ENCODE data around the gene TMPRSS9.
"Not testable (repeated sequence)": the region's sequence is repeated elsewhere in the genome, so short reads cannot be mapped to it uniquely, and the experiment has no call there.

TMPRSS9 gene

DNA sequence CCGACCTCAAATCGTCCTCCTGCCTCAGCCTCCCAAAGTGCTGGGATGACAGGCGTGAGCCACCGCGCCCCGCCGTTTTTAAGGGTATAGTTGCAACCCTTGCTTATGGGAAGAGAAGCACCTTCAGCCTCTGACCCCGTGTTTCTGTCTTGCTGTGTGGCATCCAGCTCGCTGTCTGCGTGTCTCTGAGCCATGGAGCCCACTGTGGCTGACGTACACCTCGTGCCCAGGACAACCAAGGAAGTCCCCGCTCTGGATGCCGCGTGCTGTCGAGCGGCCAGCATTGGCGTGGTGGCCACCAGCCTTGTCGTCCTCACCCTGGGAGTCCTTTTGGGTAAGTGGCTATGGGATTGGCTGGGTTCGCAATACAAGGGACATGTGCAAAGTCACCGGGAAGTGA, 29.5 kb downstream of the TMPRSS9 start:
- 93% methylated on average over 20 of the region's 21 CpGs for WGBS (ENCODE audit: insufficient coverage)
- POLR2A ChIA-PET: interaction anchor here (1.3 kb wide), 1 partner anchor 64 kb away, joined by 7 read pairs; no protein-coding TSS in a partner anchor

DNA sequence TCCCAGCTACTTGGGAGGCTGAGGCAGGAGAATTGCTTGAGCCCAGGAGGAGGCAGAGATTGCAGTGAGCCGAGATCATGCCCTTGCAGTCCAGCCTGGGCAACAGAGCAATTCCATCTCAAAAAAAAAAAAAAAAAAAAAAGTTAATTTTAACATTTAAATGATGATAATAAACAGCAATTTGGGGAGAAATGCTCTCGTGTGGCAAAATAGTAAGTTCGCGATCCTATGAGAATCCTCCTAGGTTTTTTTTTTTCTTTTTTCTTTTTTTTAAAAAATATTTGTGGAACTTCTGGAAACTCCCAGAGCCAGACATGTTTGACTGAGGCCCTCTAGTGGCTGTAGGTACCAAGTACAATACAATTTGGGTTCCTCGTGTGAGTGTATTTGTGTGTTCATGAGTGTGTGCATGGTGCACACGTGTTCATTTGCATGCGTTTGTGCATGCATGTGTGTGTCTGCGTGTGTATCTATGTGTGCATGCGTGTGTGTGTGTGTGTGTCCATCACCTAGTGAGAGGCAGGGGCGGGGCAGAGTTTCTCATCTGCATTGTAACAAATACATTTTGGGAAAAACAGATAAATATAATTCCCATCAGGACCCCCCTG, 31.2 kb downstream of the TMPRSS9 start:
- H3K27ac ChIP-seq (ENCODE audit: insufficient read depth in 1 of 2, low read depth in 1 of 2, low read length in 2 of 2, poor library complexity in 1 of 2, severe bottlenecking in 2 of 2): no peak overlapping the region
- ChIA-PET POLR2A (interaction anchor here (0.6 to 1.3 kb wide), 3 partner anchors 13 to 58 kb away, joined by 3 to 6 read pairs (median 3); no protein-coding TSS in a partner anchor), CTCF (interaction anchor here (0.7 to 3.0 kb wide), 14 partner anchors 10 to 152 kb away, joined by 3 to 12 read pairs (median 4); no protein-coding TSS in a partner anchor)
- no peaks in the 10 kb centered on the region for H3K9me3 ChIP-seq (ENCODE audit: control extremely low read depth in 1 of 5, control insufficient read depth in 4 of 5, insufficient read depth in 2 of 5, low read depth in 1 of 5, low read length in 4 of 5)
- H3K4me3 ChIP-seq (ENCODE audit: control insufficient read depth in 1 of 7, extremely low read depth in 1 of 7, insufficient read depth in 4 of 7, low read depth in 2 of 7, low read length in 6 of 7): no peak overlapping the region
- H3K36me3 ChIP-seq (ENCODE audit: control insufficient read depth in 4 of 4, insufficient read depth in 4 of 4, low read length in 3 of 4): no peaks in the 10 kb centered on the region
- H3K4me1 ChIP-seq (ENCODE audit: control extremely low read depth in 1 of 4, control insufficient read depth in 4 of 4, insufficient read depth in 4 of 4, low read length in 3 of 4): peaks cover 0 to 20% (median 14%) of the 10 kb centered on the region in 4 experiments
- no peaks in the 10 kb centered on the region for H3K27me3 ChIP-seq (replicated peaks in 2 of 5; ENCODE audit: control insufficient read depth in 4 of 5, insufficient read depth in 5 of 5, low read length in 4 of 5)
- DNase-seq: peak; percentile 63 to 87 (median 84)
- WGBS (ENCODE audit: insufficient coverage): no CpG with 5 or more reads among the region's 10 CpGs

More for the DNA sequence above, 29.5 kb downstream of the TMPRSS9 start:
- CTCF ChIA-PET: interaction anchor here (1.1 to 1.3 kb wide), 2 partner anchors 34 to 56 kb away, joined by 3 read pairs; no protein-coding TSS in a partner anchor
- H3K4me3 ChIP-seq (ENCODE audit: control insufficient read depth in 1 of 7, extremely low read depth in 1 of 7, insufficient read depth in 4 of 7, low read depth in 2 of 7, low read length in 6 of 7): no peak overlapping the region
- no peak for DNase-seq
- no peak overlapping the region for H3K27ac ChIP-seq (ENCODE audit: insufficient read depth in 1 of 2, low read depth in 1 of 2, low read length in 2 of 2, poor library complexity in 1 of 2, severe bottlenecking in 2 of 2)
- H3K4me1 ChIP-seq (ENCODE audit: control extremely low read depth in 1 of 4, control insufficient read depth in 4 of 4, insufficient read depth in 4 of 4, low read length in 3 of 4): peaks cover 0 to 23% (median 12%) of the 10 kb centered on the region in 4 experiments
- no peaks in the 10 kb centered on the region for H3K9me3 ChIP-seq (ENCODE audit: control extremely low read depth in 1 of 5, control insufficient read depth in 4 of 5, insufficient read depth in 2 of 5, low read depth in 1 of 5, low read length in 4 of 5)
- no peaks in the 10 kb centered on the region for H3K36me3 ChIP-seq (ENCODE audit: control insufficient read depth in 4 of 4, insufficient read depth in 4 of 4, low read length in 3 of 4)
- H3K27me3 ChIP-seq (replicated peaks in 2 of 5; ENCODE audit: control insufficient read depth in 4 of 5, insufficient read depth in 5 of 5, low read length in 4 of 5): no peaks in the 10 kb centered on the region

DNA sequence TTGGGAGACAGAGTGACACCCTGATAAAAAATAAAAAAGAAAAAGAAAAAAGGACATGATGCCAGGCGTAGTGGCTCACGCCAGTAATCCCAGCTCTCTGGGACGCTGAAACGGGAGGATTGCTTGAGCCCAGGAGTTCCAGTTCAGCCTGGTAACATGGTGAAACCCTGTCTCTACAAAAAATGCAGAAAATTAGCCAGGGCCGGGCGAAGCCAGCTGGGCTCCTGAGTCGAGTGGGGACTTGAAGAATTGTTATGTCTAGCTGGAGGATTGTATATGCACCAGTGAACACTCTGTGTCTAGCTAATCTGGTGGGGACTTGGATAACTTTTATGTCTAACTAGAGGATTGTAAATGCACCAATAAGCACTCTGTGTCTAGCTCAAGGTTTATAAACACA, 32.3 kb downstream of the TMPRSS9 start:
- DNase-seq: no peak
- WGBS (ENCODE audit: insufficient coverage): 66% methylated on average over 5 of the region's 7 CpGs
- Histone ChIP-seq H3K9me3 (ENCODE audit: control extremely low read depth in 1 of 5, control insufficient read depth in 4 of 5, insufficient read depth in 2 of 5, low read depth in 1 of 5, low read length in 4 of 5) (no peaks in the 10 kb centered on the region), H3K36me3 (ENCODE audit: control insufficient read depth in 4 of 4, insufficient read depth in 4 of 4, low read length in 3 of 4) (no peaks in the 10 kb centered on the region), H3K27me3 (replicated peaks in 2 of 5; ENCODE audit: control insufficient read depth in 4 of 5, insufficient read depth in 5 of 5, low read length in 4 of 5) (no peaks in the 10 kb centered on the region), H3K27ac (ENCODE audit: insufficient read depth in 1 of 2, low read depth in 1 of 2, low read length in 2 of 2, poor library complexity in 1 of 2, severe bottlenecking in 2 of 2) (no peak overlapping the region), H3K4me3 (ENCODE audit: control insufficient read depth in 1 of 7, extremely low read depth in 1 of 7, insufficient read depth in 4 of 7, low read depth in 2 of 7, low read length in 6 of 7) (no peak overlapping the region), H3K4me1 (ENCODE audit: control extremely low read depth in 1 of 4, control insufficient read depth in 4 of 4, insufficient read depth in 4 of 4, low read length in 3 of 4) (peaks cover 0 to 20% (median 14%) of the 10 kb centered on the region in 4 experiments)
- ChIA-PET POLR2A (interaction anchor here (0.9 to 1.2 kb wide), 3 partner anchors 59 to 79 kb away, joined by 3 read pairs; no protein-coding TSS in a partner anchor), CTCF (interaction anchor here (0.7 to 3.7 kb wide), 25 partner anchors 9 to 222 kb away, joined by 3 to 24 read pairs (median 4); no protein-coding TSS in a partner anchor)

- H3K27me3 ChIP-seq (replicated peaks in 2 of 5; ENCODE audit: control insufficient read depth in 4 of 5, insufficient read depth in 5 of 5, low read length in 4 of 5); H3K9me3 ChIP-seq (ENCODE audit: control extremely low read depth in 1 of 5, control insufficient read depth in 4 of 5, insufficient read depth in 2 of 5, low read depth in 1 of 5, low read length in 4 of 5); H3K4me3 ChIP-seq (ENCODE audit: control insufficient read depth in 1 of 7, extremely low read depth in 1 of 7, insufficient read depth in 4 of 7, low read depth in 2 of 7, low read length in 6 of 7); H3K36me3 ChIP-seq (ENCODE audit: control insufficient read depth in 4 of 4, insufficient read depth in 4 of 4, low read length in 3 of 4); H3K27ac ChIP-seq (ENCODE audit: insufficient read depth in 1 of 2, low read depth in 1 of 2, low read length in 2 of 2, poor library complexity in 1 of 2, severe bottlenecking in 2 of 2): not testable (repeated sequence)
- POLR2A ChIA-PET: interaction anchor here (0.8 to 1.1 kb wide), 2 partner anchors 68 to 74 kb away, joined by 3 read pairs; no protein-coding TSS in a partner anchor
- CTCF ChIA-PET: interaction anchor here (0.8 to 3.7 kb wide), 24 partner anchors 9 to 217 kb away, joined by 3 to 24 read pairs (median 4); partner anchors contain the start of gene LMNB2
- DNase-seq: peak in 1 of 3 donors; percentile 43
- 89% methylated on average over 8 of the region's 8 CpGs for WGBS (ENCODE audit: insufficient coverage)
- peaks cover 0 to 20% (median 14%) of the 10 kb centered on the region in 4 experiments for H3K4me1 ChIP-seq (ENCODE audit: control extremely low read depth in 1 of 4, control insufficient read depth in 4 of 4, insufficient read depth in 4 of 4, low read length in 3 of 4)
These were observed 32.8 kb downstream of the TMPRSS9 start for GRCh38 chr19:2392899-2393298.

- H3K4me3 ChIP-seq (ENCODE audit: control insufficient read depth in 1 of 7, extremely low read depth in 1 of 7, insufficient read depth in 4 of 7, low read depth in 2 of 7, low read length in 6 of 7): peak overlapping the region in 1 of 7 experiments; percentile 20
- peak overlapping the region in 1 of 2 experiments; percentile 25 for H3K27ac ChIP-seq (ENCODE audit: insufficient read depth in 1 of 2, low read depth in 1 of 2, low read length in 2 of 2, poor library complexity in 1 of 2, severe bottlenecking in 2 of 2)
- H3K27me3 ChIP-seq (replicated peaks in 2 of 5; ENCODE audit: control insufficient read depth in 4 of 5, insufficient read depth in 5 of 5, low read length in 4 of 5): no peaks in the 10 kb centered on the region
- WGBS (ENCODE audit: insufficient coverage): 44% methylated on average over 6 of the region's 8 CpGs
- peak in 2 of 3 donors; percentile 42 to 81 for DNase-seq
- peaks cover 0 to 20% (median 14%) of the 10 kb centered on the region in 4 experiments for H3K4me1 ChIP-seq (ENCODE audit: control extremely low read depth in 1 of 4, control insufficient read depth in 4 of 4, insufficient read depth in 4 of 4, low read length in 3 of 4)
- POLR2A ChIA-PET: interaction anchor here (0.9 to 1.2 kb wide), 3 partner anchors 62 to 111 kb away, joined by 3 to 5 read pairs (median 3); no protein-coding TSS in a partner anchor
- CTCF ChIA-PET: interaction anchor here (0.6 to 3.7 kb wide), 17 partner anchors 9 to 216 kb away, joined by 3 to 24 read pairs (median 4); partner anchors contain the start of genes LMNB2 and PEAK3
- H3K9me3 ChIP-seq (ENCODE audit: control extremely low read depth in 1 of 5, control insufficient read depth in 4 of 5, insufficient read depth in 2 of 5, low read depth in 1 of 5, low read length in 4 of 5): no peaks in the 10 kb centered on the region
- H3K36me3 ChIP-seq (ENCODE audit: control insufficient read depth in 4 of 4, insufficient read depth in 4 of 4, low read length in 3 of 4): no peaks in the 10 kb centered on the region
These were observed 34.0 kb downstream of the TMPRSS9 start for GRCh38 chr19:2394054-2394441.

DNA sequence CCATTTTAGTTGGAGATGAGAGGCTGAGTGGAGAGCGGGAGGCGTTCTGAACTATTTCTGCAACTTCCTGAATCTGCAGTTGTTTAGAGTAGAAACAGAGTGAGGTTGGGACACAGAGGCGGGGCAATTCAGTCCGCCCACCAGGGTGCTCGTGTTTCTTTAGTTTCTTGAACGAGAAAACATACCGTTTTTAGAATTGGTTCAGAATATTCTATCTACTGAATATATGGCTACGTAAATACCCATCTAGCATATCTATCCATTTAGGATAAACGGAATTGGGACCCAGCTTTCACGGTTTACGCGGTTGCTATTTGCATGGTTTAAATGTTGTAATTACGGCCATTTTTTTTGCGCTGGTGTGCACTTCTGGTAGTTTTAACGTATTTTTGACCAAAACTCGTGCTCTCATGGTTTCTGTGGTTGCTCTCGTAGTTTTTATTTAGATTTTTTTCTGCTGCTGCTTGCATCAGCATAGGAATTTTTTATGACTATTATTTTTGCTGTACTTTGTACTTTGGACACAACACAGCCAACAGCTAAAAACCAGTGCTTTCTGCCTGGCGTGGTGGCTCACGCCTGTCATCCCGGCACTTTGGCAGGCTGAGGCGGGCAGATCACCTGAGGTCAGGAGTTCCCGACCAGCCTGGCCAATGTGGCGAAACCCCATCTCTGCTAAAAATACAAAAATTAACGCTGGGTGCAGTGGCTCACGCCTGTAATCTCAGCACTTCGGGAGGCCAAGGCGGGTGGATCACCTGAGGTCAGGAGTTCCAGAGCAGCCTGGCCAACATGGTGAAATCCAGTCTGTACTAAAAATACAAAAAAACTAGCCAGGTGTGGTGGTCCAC, 34.6 kb downstream of the TMPRSS9 start:
- Histone ChIP-seq H3K27ac (ENCODE audit: insufficient read depth in 1 of 2, low read depth in 1 of 2, low read length in 2 of 2, poor library complexity in 1 of 2, severe bottlenecking in 2 of 2) (peak overlapping the region in 1 of 2 experiments; percentile 25), H3K9me3 (ENCODE audit: control extremely low read depth in 1 of 5, control insufficient read depth in 4 of 5, insufficient read depth in 2 of 5, low read depth in 1 of 5, low read length in 4 of 5) (no peaks in the 10 kb centered on the region), H3K36me3 (ENCODE audit: control insufficient read depth in 4 of 4, insufficient read depth in 4 of 4, low read length in 3 of 4) (no peaks in the 10 kb centered on the region), H3K27me3 (replicated peaks in 2 of 5; ENCODE audit: control insufficient read depth in 4 of 5, insufficient read depth in 5 of 5, low read length in 4 of 5) (no peaks in the 10 kb centered on the region), H3K4me1 (ENCODE audit: control extremely low read depth in 1 of 4, control insufficient read depth in 4 of 4, insufficient read depth in 4 of 4, low read length in 3 of 4) (peaks cover 0 to 20% (median 14%) of the 10 kb centered on the region in 4 experiments), H3K4me3 (ENCODE audit: control insufficient read depth in 1 of 7, extremely low read depth in 1 of 7, insufficient read depth in 4 of 7, low read depth in 2 of 7, low read length in 6 of 7) (peak overlapping the region in 1 of 7 experiments; percentile 20)
- ChIA-PET CTCF (interaction anchor here (0.6 to 3.7 kb wide), 17 partner anchors 9 to 155 kb away, joined by 3 to 24 read pairs (median 4); partner anchors contain the start of genes LMNB2 and PEAK3), POLR2A (interaction anchor here (0.9 to 1.2 kb wide), 3 partner anchors 62 to 112 kb away, joined by 3 to 5 read pairs (median 3); no protein-coding TSS in a partner anchor)
- DNase-seq: peak; percentile 53 to 86 (median 71)
- 80% methylated on average over 20 of the region's 27 CpGs for WGBS (ENCODE audit: insufficient coverage)

Measured in common myeloid progenitor, CD34-positive (primary cell).